Measurements from ENCODE around the gene KCNH5. TPM values are rescaled to one million over a fixed set of nuclear protein-coding genes. Genes with fewer than 3 reads are reported as not detected.

Gene KCNH5
- total RNA-seq, 2 experiments from 2014 or later: not detected

DNA sequence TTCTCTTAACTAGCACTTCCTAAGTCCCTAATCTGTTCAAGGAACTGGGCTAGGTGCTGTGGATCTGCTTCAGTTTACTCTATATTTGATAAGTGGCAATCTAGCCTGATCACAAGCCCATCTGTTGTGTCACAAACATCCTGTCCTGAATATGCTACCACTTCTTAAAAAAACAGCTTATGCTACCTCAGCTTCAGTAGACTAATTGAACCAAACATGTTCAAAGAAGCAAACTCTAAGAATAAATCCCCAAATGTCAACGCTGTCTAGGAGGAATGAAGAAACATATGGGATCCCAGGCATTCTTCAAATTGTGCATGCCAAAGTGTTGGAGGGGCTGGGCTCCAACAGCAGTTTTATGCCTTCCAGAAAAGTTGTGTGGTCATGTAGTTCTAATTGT lies 10.4 kb upstream of the KCNH5 start:
- no peak overlapping the region for H3K4me2 ChIP-seq (ENCODE audit: low read length)
- H3K4me1 ChIP-seq (ENCODE audit: insufficient read depth, low read length, poor library complexity, severe bottlenecking): no peaks in the 10 kb centered on the region
- ChIA-PET POLR2A (no interaction called here), CTCF (ENCODE audit: unreplicated experiment) (no interaction called here)
- no peak for DNase-seq (ENCODE audit: low spot score)
- no peaks in the 10 kb centered on the region for H3K9me2 ChIP-seq (ENCODE audit: insufficient read depth, low read length)
- no peaks in the 10 kb centered on the region for H4K20me1 ChIP-seq (ENCODE audit: insufficient read depth, low read length)
- no peak overlapping the region for H3K4me3 ChIP-seq (ENCODE audit: low read depth, low read length, poor library complexity, severe bottlenecking)
- no TSS peak for BruUV-seq (replicated peaks)
- intact Hi-C loops (cut with micrococcal nuclease; ENCODE audit: unreplicated experiment): no loop called here
- H3K9me3 ChIP-seq (ENCODE audit: low read length): no peaks in the 10 kb centered on the region
- H3K79me2 ChIP-seq (ENCODE audit: insufficient read depth, low read depth, low read length): no peaks in the 10 kb centered on the region
- H2AFZ ChIP-seq (ENCODE audit: low read length): no peak overlapping the region
- TF ChIP-seq EZH2phosphoT487 (IDR thresholded peaks at IDR 0.05; ENCODE audit: borderline replicate concordance, low read depth, low read length) (no peak), CTCF (conservative IDR thresholded peaks at IDR 0.05; ENCODE audit: low read length) (no peak)
- H3K27ac ChIP-seq (ENCODE audit: low read depth, low read length, poor library complexity, severe bottlenecking): no peak overlapping the region
- H3K36me3 ChIP-seq (ENCODE audit: insufficient read depth, low read length): no peaks in the 10 kb centered on the region

- no peaks in the 10 kb centered on the region for H3K79me2 ChIP-seq (ENCODE audit: insufficient read depth, low read depth, low read length)
- CTCF ChIA-PET (ENCODE audit: unreplicated experiment): no interaction called here
- no peaks in the 10 kb centered on the region for H3K36me3 ChIP-seq (ENCODE audit: insufficient read depth, low read length)
- no peak overlapping the region for H3K4me3 ChIP-seq (ENCODE audit: low read depth, low read length, poor library complexity, severe bottlenecking)
- intact Hi-C loops (cut with micrococcal nuclease; ENCODE audit: unreplicated experiment): no loop called here
- no peaks in the 10 kb centered on the region for H4K20me1 ChIP-seq (ENCODE audit: insufficient read depth, low read length)
- no peaks in the 10 kb centered on the region for H3K9me3 ChIP-seq (ENCODE audit: low read length)
- H3K4me1 ChIP-seq (ENCODE audit: insufficient read depth, low read length, poor library complexity, severe bottlenecking): no peaks in the 10 kb centered on the region
- no peak for DNase-seq (ENCODE audit: low spot score)
- no peak overlapping the region for H2AFZ ChIP-seq (ENCODE audit: low read length)
- no peak overlapping the region for H3K27ac ChIP-seq (ENCODE audit: low read depth, low read length, poor library complexity, severe bottlenecking)
- no peaks in the 10 kb centered on the region for H3K9me2 ChIP-seq (ENCODE audit: insufficient read depth, low read length)
- TF ChIP-seq CTCF (conservative IDR thresholded peaks at IDR 0.05; ENCODE audit: low read length) (no peak), EZH2phosphoT487 (IDR thresholded peaks at IDR 0.05; ENCODE audit: borderline replicate concordance, low read depth, low read length) (no peak)
- BruUV-seq (replicated peaks): no TSS peak
- H3K4me2 ChIP-seq (ENCODE audit: low read length): no peak overlapping the region
- POLR2A ChIA-PET: interaction anchor here (0.5 to 0.6 kb wide), 2 partner anchors 14 to 112 kb away, joined by 3 to 4 read pairs; no protein-coding TSS in a partner anchor
These were observed 6.7 kb upstream of the KCNH5 start for GRCh38 chr14:63051992-63052391.

- Histone ChIP-seq H4K20me1 (ENCODE audit: insufficient read depth, low read length) (no peaks in the 10 kb centered on the region), H3K79me2 (ENCODE audit: insufficient read depth, low read depth, low read length) (no peaks in the 10 kb centered on the region), H3K9me2 (ENCODE audit: insufficient read depth, low read length) (no peaks in the 10 kb centered on the region), H3K27ac (ENCODE audit: low read depth, low read length, poor library complexity, severe bottlenecking) (no peak overlapping the region), H3K4me1 (ENCODE audit: insufficient read depth, low read length, poor library complexity, severe bottlenecking) (no peaks in the 10 kb centered on the region), H2AFZ (ENCODE audit: low read length) (no peak overlapping the region), H3K4me2 (ENCODE audit: low read length) (no peak overlapping the region), H3K36me3 (ENCODE audit: insufficient read depth, low read length) (no peaks in the 10 kb centered on the region), H3K9me3 (ENCODE audit: low read length) (no peaks in the 10 kb centered on the region), H3K4me3 (ENCODE audit: low read depth, low read length, poor library complexity, severe bottlenecking) (no peak overlapping the region)
- CTCF ChIA-PET (ENCODE audit: unreplicated experiment): no interaction called here
- no peak for DNase-seq (ENCODE audit: low spot score)
- POLR2A ChIA-PET: no interaction called here
- intact Hi-C loops (cut with micrococcal nuclease; ENCODE audit: unreplicated experiment): no loop called here
- TF ChIP-seq CTCF (conservative IDR thresholded peaks at IDR 0.05; ENCODE audit: low read length): no peak
- BruUV-seq (replicated peaks): no TSS peak
These were observed 6.0 kb upstream of the KCNH5 start for GRCh38 chr14:63051301-63051700.

Data from OCI-LY7 (cell line).